ENCODE results near the gene ATF1. TPM values are rescaled to one million over a fixed set of nuclear protein-coding genes. Genes with fewer than 3 reads are reported as not detected.
"Not testable (repeated sequence)": the region's sequence is repeated elsewhere in the genome, so short reads cannot be mapped to it uniquely, and the experiment has no call there.

Gene ATF1
- total RNA-seq, 2 donors from 2014 or later = 10.0 to 17.5 TPM

DNA sequence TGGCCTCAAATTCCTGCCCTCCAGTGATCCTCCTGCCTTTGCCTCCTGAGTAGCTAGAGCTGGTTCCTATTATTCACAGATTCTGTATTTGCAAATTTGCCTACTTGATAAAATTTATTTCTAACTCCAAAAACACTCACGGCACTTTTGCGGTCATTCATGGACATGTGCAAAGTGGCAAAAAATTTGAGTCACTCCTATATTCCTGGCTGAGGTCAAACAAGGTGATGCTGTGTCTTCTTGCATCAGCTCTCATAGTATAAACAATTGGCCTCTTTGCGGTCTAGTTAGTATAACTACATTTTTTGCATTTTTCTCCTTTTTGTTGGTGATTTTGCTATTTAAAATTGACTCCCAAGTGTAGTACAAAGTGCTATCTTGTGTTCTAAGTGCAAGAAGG lies 24.7 kb downstream of the ATF1 start:
- no peak overlapping the region for H3K27ac ChIP-seq
- no peaks in the 10 kb centered on the region for H3K27me3 ChIP-seq
- H3K9me3 ChIP-seq = no peaks in the 10 kb centered on the region
- DNase-seq (ENCODE audit: low spot score) = no peak
- no peak overlapping the region for H3K4me3 ChIP-seq
- TF ChIP-seq, protein P1, sequence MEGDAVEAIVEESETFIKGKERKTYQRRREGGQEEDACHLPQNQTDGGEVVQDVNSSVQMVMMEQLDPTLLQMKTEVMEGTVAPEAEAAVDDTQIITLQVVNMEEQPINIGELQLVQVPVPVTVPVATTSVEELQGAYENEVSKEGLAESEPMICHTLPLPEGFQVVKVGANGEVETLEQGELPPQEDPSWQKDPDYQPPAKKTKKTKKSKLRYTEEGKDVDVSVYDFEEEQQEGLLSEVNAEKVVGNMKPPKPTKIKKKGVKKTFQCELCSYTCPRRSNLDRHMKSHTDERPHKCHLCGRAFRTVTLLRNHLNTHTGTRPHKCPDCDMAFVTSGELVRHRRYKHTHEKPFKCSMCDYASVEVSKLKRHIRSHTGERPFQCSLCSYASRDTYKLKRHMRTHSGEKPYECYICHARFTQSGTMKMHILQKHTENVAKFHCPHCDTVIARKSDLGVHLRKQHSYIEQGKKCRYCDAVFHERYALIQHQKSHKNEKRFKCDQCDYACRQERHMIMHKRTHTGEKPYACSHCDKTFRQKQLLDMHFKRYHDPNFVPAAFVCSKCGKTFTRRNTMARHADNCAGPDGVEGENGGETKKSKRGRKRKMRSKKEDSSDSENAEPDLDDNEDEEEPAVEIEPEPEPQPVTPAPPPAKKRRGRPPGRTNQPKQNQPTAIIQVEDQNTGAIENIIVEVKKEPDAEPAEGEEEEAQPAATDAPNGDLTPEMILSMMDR (IDR thresholded peaks at IDR 0.05) = no peak
- H3K36me3 ChIP-seq = no peaks in the 10 kb centered on the region
- H3K4me1 ChIP-seq = no peaks in the 10 kb centered on the region

DNA sequence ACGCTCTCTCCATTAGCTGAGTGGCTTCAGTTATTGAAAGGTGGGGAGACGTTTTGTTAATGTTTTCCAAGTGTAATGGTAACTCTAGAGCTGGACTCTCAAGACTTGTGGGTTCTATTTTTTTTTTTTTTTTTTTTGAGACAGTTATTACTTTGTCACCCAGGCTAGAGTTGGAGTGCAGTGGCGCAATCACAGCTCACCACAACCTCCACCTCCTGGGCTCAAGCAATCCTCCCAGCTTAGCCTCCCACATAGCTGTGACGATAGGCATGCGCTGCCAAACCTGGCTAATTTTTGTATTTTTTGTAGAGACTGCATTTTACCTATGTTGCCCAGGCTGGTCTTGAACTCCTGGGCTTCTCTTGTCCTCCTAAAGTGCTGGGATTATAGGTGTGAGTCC lies 26.2 kb downstream of the ATF1 start:
- Histone ChIP-seq H3K4me1 (no peaks in the 10 kb centered on the region), H3K9me3 (no peaks in the 10 kb centered on the region), H3K4me3 (no peak overlapping the region), H3K27me3 (no peaks in the 10 kb centered on the region), H3K36me3 (no peaks in the 10 kb centered on the region), H3K27ac (no peak overlapping the region)
- DNase-seq (ENCODE audit: low spot score) = no peak
- TF ChIP-seq, protein P1 (IDR thresholded peaks at IDR 0.05) = no peak

DNA sequence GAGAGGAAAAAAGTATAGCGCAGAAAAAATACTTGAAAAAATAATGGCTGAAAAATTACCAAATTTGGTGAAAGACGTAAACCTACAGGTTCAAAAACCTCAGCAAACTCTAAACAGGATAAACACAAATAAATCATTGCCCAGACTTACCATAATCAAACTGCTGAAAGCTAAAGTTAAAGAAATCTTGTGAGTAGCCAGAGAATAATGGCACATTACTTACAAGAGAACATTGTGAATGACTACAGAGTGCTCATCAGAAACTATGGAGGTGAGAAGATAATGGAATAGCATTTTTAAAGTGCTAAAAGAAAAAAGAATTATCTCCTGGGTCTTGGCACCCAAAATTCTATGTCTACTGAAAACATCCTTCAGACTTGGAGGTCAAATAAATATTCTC lies 36.0 kb downstream of the ATF1 start:
- no peaks in the 10 kb centered on the region for H3K27me3 ChIP-seq
- TF ChIP-seq, protein P1 (IDR thresholded peaks at IDR 0.05) = no peak
- peaks cover 0 to 10% of the 10 kb centered on the region in 2 donors for H3K9me3 ChIP-seq
- no peak overlapping the region for H3K27ac ChIP-seq
- H3K4me3 ChIP-seq = no peak overlapping the region
- peaks cover 50% of the 10 kb centered on the region for H3K36me3 ChIP-seq
- DNase-seq (ENCODE audit: low spot score) = no peak
- H3K4me1 ChIP-seq = no peaks in the 10 kb centered on the region

DNA sequence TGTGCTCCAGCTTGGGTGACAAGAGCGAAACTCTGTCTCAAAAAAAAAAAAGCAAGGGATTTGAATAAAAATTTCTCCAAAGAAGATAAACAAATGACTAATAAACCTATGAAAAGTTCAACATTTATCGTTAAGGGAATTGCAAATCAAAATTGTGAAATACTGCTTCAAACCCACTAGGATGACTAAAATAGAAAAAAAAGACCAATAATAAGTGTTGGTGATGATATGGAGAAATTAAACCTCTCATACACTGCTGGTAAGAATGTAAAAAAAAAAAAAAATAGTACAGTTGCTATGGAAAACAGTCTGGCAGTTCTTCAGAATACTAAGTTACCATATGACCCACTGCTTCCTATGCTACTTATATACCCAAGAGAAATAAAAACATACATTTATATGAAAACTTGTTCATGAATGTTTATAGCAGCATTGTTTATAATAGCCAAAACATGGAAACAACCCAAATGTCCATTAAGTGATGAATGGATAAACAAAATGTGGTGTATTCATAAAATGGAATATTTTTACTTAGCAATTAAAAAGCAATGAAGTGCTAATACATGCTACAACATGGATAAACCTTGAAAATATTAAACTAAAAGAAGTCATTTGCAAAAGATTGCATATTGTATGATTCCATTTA lies 39.5 kb downstream of the ATF1 start:
- Histone ChIP-seq H3K9me3 (peaks cover 0 to 10% of the 10 kb centered on the region in 2 donors), H3K27me3 (no peaks in the 10 kb centered on the region), H3K36me3 (peaks cover 31% of the 10 kb centered on the region), H3K27ac (no peak overlapping the region), H3K4me1 (no peaks in the 10 kb centered on the region), H3K4me3 (no peak overlapping the region)
- TF ChIP-seq, protein P1 (IDR thresholded peaks at IDR 0.05) = no peak
- DNase-seq (ENCODE audit: low spot score) = no peak

DNA sequence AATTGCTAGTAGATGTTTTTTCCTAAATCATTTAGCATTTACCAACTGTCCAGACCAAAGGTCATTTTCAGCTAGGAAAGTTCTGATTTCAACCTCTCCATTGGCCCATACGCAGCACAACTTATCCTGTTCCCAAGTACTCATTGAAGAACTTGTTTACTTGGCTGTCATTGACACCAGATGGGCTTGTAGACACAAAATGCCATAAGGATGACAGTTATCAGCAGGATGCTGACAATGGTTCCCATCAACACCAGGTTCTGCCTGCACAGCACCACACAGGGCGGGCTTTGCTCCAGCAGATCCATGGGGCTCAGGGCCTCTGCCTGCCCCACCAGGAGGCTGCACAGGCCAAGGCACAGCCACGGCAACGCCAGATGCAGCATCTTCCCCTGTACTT lies 42.3 kb downstream of the ATF1 start:
- Histone ChIP-seq H3K27ac (no peak overlapping the region), H3K4me3 (no peak overlapping the region), H3K4me1 (no peaks in the 10 kb centered on the region), H3K27me3 (no peaks in the 10 kb centered on the region), H3K9me3 (no peaks in the 10 kb centered on the region), H3K36me3 (peaks cover 24% of the 10 kb centered on the region)
- TF ChIP-seq, protein P1 (IDR thresholded peaks at IDR 0.05) = no peak
- no peak for DNase-seq (ENCODE audit: low spot score)

DNA sequence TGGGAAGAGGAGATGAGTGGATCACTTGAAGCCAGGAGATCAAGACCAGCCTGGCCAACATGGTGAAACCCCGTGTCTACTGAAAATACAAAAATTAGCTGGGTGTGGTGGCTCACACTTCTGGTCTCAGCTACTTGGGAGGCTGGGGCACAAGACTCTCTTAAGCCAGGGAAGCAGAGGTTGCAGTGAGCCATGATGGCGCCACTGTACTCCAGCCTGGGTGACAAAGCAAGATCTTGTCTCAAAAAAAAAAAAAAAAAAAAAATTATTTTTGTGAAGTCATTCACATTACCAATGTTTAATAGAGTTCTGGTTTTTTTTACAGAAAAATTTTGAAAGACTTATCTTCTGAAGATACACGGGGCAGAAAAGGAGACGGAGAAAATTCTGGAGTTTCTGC lies 45.2 kb downstream of the ATF1 start:
- DNase-seq (ENCODE audit: low spot score); H3K27me3 ChIP-seq; H3K4me1 ChIP-seq; H3K27ac ChIP-seq; H3K4me3 ChIP-seq; H3K9me3 ChIP-seq: not testable (repeated sequence)
- H3K36me3 ChIP-seq = peaks cover 30% of the 10 kb centered on the region

DNA sequence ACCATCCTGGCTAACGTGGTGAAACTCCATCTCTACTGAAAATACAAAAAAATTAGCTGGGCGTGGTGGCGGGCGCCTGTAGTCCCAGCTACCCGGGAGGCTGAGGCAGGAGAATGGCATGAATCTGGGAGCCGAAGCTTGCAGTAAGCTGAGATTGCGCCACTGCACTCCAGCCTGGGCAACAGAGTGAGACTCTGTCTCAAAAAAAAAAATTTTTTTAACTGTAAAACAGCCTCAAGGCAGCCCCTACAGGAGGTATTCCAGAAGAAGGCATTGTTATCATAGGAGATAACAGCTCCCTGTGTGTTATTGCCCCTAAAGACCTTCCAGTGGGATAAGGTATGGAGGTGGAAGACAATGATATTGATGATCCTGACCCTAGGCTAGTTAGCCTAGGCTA lies 51.0 kb downstream of the ATF1 start:
- not testable (repeated sequence) for H3K27ac ChIP-seq; H3K4me3 ChIP-seq; DNase-seq (ENCODE audit: low spot score); H3K27me3 ChIP-seq; H3K9me3 ChIP-seq; H3K4me1 ChIP-seq
- peaks cover 72% of the 10 kb centered on the region for H3K36me3 ChIP-seq
